Fibroblast of the aortic adventitia (primary cell): ENCODE measurements around the gene SPO11. TPM values are rescaled to one million over a fixed set of nuclear protein-coding genes. Genes with fewer than 3 reads are reported as not detected.
"Not testable (repeated sequence)": the region's sequence is repeated elsewhere in the genome, so short reads cannot be mapped to it uniquely, and the experiment has no call there.

Experiments used
- DNase-seq: peaks from one replicate; pipeline ENCODE4 v3.0.0-alpha.2; 2010; ENCODE audit warnings: low read depth
- H3K4me3 ChIP-seq: 2 replicates; pipeline ENCODE4 v1.5.1; 2011; ENCODE audit warnings: low read depth, mild to moderate bottlenecking, control low read depth, low read length, moderate library complexity
- total RNA-seq: library from RNA; depleted of rRNA; stranded (reverse); fragments of >200 nt; gene quantifications from 2 replicates; pipeline ENCODE4 v1.2.3, GENCODE V29; 2012; ENCODE audit warnings: low replicate concordance
- TF ChIP-seq, protein P1 (sequence below): IDR thresholded peaks from 2 replicates; pipeline ENCODE4 v1.5.1; 2011; ENCODE audit warnings: mild to moderate bottlenecking, low read length, control low read depth, inconsistent platforms; ENCODE audit not compliant: insufficient read depth

SPO11 gene
- total RNA-seq, 1 donor: not detected

DNA sequence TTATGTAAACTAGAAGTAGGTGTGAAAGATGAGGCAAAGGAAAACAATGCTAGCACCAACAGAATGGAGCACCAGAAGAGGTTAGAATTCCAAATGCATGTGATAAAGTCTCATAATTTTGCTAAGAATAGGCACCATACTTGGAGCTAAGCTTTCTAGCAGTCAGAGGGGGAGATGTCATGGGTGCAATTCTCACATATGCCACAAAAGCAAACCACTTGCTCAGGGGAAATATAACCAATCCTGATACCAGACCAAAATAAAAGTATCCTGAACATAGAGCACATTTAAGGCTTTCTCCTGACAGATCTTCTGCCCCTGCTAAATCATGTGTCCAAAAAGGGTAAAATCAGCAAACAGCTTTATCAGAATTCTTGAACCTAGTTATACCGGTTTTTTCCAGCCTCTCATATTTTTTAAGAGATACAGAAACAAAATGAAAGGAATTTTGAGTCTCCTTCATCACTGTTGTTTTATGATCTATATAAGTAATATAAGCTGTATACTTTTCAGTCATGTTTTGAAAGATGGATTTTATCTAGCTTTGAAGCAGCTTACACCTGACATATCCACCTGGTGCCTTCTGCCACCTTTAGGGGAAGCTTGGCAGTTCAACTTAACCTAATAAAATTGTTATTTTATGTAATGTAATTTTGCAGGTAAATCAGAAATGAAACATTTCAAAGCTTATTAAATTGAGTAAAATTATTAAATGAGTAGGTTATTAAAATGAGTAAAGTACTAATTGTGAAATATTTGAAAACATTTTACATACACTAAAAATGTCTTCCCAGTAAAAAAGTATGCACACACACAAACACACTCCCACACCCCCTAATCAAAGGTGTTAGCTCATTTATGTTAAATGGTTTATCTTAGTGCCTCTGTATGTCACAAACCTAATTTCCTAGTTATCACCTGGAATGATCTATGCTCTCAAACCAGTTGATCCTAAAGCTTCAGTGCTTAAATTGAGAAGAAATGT lies 2.8 kb downstream of the SPO11 start:
- TF ChIP-seq, protein P1, sequence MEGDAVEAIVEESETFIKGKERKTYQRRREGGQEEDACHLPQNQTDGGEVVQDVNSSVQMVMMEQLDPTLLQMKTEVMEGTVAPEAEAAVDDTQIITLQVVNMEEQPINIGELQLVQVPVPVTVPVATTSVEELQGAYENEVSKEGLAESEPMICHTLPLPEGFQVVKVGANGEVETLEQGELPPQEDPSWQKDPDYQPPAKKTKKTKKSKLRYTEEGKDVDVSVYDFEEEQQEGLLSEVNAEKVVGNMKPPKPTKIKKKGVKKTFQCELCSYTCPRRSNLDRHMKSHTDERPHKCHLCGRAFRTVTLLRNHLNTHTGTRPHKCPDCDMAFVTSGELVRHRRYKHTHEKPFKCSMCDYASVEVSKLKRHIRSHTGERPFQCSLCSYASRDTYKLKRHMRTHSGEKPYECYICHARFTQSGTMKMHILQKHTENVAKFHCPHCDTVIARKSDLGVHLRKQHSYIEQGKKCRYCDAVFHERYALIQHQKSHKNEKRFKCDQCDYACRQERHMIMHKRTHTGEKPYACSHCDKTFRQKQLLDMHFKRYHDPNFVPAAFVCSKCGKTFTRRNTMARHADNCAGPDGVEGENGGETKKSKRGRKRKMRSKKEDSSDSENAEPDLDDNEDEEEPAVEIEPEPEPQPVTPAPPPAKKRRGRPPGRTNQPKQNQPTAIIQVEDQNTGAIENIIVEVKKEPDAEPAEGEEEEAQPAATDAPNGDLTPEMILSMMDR: no peak
- no peak overlapping the region for H3K4me3 ChIP-seq
- DNase-seq: no peak

DNA sequence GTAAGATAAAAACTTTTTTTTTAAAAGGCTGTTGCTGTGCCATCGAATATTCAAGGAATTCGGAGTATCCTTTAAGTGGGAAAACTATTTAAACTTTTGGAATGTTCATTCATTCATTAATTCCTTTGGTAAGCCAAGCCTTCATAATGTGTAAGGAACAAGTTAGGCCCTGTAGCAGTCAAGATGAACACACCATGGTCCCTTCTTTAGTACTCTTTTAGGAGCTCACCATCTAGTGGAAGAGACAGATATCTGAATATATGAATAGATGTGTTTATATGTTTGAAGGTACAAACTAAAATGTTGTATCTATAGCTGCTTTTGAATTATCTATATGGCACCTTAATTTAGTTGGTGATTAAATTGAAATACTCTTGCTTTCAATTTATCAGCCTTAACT lies 5.8 kb downstream of the SPO11 start:
- peak; percentile 12 for DNase-seq
- TF ChIP-seq, protein P1: no peak
- no peak overlapping the region for H3K4me3 ChIP-seq

DNA sequence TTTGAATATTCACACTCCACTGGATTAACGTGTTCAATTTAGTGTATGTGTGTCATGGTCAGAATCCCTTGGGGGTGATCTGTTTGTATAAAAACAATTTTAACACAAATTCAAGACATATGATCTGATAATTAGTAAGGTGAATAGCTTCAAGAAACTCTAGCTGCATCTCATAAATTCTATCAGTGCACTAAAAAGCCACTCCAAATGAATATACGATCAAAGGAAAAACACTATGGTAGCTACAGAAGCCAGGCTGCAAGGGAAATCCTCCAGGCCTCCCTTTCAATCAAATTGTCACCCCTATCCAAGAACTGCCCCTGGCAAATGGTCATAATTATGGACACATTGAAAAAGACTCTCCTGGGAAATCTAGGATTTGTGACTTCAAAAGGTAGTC lies 12.1 kb downstream of the SPO11 start:
- DNase-seq: no peak
- TF ChIP-seq, protein P1: no peak
- no peak overlapping the region for H3K4me3 ChIP-seq

DNA sequence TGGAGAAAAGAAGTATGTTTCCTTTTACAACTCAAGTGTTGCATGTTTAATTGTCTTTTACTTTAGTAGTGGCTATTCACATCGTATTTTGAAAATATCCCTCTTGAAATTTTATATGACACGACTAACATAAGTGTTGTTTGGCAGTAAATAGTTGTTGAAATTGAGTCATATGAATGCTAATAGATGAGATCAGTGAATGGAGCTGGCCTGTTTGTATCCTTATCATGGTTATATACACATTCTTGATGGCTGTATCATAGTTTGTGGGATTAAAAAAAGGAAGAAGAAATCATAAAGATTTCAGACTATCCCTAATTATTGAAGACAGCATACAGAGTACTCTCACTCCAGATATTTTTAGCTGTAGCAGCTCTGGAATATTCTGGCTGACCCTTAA lies 13.2 kb downstream of the SPO11 start:
- TF ChIP-seq, protein P1: no peak

DNA sequence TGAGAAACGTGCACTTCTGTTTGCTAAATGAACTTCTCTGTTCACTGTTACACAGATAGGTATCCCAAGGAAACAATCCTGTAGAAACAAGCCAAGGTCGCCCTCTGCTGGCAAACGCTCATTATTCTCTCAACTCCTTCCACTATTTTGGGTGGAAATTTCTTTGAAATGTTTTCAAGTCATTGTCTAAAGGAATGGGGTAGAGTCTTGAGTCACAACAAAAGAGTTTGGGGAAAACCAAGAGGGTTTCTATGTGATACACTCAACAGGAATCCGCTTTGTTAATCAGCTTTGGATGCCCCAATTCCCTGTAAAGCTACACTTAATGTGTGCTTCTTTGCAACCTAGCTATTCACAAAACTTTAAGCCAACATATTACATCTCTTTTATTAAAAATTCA lies 16.9 kb downstream of the SPO11 start:
- TF ChIP-seq, protein P1: peak; percentile 74
- H3K4me3 ChIP-seq: no peak overlapping the region
- DNase-seq: peak; percentile 96

More for the DNA sequence above, 13.2 kb downstream of the SPO11 start:
- H3K4me3 ChIP-seq: no peak overlapping the region
- peak; percentile 49 for DNase-seq

DNA sequence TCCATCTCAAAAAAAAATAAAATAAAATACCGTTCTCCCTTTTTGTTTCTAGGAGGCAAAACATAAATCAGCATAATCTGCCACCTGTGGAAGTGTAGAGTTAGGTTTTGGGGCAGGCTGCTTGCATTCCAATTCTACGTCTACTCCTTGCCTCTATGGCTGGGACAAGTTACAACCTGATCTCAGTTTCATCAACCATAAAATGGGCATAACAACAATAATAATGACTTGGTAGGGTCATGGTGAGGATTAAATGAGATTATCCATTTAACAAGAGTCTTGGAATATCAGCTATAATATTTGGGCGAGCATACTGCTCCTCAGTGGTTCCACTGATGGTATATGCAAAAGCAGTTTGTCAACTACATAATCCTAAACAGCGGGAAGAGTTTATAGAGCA lies 17.8 kb downstream of the SPO11 start:
- TF ChIP-seq, protein P1: no peak

DNA sequence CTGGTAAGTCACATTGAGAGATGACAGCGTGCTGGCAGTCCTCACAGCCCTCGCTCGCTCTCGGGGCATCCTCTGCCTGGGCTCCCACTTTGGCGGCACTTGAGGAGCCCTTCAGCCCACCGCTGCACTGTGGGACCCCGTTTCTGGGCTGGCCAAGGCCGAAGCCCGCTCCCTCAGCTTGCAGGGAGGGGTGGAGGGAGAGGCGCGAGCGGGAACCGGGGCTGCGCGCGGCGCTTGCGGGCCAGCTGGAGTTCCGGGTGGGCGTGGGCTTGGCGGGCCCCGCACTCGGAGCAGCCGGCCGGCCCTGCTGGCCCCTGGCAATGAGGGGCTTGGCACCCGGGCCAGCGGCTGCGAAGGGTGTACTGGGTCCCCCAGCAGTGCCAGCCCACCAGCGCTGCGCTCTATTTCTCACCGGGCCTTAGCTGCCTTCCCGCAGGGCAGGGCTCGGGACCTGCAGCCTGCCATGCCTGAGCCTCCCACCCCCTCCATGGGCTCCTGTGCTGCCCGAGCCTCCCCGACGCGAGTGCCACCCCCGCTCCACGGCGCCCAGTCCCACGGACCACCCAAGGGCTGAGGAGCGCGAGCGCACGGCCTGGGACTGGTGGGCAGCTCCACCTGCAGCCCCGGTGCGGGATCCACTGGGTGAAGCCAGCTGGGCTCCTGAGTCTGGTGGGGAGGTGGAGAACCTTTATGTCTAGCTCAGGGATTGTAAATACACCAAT lies 18.8 kb downstream of the SPO11 start:
- DNase-seq, H3K4me3 ChIP-seq: not testable (repeated sequence)

More for the DNA sequence above, 17.8 kb downstream of the SPO11 start:
- DNase-seq: no peak
- no peak overlapping the region for H3K4me3 ChIP-seq

DNA sequence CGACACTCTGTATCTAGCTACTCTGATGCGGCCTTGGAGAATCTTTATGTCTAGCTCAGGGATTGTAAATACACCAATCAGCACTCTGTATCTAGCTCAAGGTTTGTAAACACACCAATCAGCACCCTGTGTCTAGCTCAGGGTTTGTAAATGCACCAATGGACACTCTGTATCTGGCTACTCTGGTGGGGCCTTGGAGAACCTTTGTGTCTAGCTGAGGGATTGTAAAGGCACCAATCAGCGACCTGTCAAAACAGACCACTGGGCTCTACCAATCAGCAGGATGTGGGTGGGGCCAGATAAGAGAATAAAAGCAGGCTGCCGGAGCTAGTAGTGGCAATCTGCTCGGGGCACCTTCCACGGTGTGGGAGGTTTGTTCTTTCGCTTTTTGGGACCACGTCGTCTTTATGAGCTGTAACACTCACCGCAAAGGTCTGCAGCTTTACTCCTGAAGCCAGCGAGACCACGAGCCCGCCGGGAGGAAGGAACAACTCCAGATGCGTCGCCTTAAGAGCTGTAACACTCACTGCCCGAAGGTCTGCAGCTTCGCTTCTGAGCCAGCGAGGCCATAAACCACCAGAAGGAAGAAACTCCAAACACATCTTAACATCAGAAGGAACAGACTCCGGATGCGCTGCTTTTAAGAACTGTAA lies 19.4 kb downstream of the SPO11 start:
- H3K4me3 ChIP-seq, DNase-seq: not testable (repeated sequence)
